ENCODE measurements around the gene MSLN.

MSLN gene

DNA sequence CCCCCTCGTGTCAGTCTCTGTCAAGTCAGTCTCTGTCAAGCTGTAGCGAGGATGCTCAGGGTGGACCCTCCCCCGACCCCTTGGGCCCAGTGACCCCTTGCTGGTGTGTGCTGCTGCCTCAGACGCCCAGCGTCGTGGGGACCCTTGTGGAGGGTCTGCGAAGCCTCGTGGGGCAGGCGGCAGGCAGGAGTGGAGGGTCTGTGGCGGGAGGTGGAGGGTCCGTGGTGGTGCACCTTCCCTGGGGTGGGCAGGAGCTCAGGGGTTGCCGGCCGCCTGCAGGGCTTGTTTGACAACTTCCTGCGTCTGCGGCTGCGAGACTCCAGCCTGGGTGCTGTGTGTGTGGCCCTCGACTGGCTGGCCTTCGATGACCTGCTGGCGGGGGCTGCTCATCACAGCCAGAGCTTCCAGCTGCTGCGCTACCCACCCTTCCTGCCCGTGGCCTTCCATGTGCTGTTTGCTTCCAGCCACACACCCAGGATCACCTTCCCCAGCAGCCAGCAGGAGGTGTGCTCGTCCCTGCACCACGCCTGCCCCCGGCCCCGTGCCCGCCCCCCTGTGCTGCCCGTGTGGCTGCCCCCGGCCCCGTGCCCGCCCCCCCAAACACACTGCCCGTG, 34.4 kb downstream of the MSLN start:
- no peak for DNase-seq

DNA sequence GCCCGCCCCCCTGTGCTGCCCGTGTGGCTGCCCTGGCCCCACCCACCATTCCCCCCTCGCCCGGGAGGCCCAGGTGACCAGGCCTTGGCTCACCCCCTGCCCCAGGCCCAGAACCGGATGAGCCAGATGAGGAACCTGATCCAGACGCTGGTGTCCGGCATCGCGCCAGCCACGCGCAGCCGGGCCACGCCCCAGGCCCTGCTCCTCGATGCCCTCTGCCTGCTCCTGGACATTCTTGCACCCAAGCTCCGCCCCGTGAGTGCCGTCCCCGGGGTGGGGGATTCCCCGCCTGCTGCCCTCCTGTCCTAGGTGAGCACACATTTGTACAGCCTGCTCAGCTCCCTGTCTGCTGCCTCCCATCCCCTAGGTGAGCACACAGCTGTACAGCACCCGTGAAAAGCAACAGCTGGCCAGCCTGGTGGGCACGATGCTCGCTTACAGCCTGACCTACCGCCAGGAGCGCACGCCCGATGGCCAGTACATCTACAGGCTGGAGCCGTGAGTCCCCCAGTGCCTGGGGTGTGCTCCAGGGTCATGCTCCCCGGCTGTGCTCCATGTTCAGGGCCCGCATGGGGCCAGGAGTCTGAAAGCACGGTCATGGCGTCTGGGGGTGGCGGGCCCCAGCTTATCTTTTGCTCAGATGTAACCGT, 35.2 kb downstream of the MSLN start:
- no peak for DNase-seq

DNA sequence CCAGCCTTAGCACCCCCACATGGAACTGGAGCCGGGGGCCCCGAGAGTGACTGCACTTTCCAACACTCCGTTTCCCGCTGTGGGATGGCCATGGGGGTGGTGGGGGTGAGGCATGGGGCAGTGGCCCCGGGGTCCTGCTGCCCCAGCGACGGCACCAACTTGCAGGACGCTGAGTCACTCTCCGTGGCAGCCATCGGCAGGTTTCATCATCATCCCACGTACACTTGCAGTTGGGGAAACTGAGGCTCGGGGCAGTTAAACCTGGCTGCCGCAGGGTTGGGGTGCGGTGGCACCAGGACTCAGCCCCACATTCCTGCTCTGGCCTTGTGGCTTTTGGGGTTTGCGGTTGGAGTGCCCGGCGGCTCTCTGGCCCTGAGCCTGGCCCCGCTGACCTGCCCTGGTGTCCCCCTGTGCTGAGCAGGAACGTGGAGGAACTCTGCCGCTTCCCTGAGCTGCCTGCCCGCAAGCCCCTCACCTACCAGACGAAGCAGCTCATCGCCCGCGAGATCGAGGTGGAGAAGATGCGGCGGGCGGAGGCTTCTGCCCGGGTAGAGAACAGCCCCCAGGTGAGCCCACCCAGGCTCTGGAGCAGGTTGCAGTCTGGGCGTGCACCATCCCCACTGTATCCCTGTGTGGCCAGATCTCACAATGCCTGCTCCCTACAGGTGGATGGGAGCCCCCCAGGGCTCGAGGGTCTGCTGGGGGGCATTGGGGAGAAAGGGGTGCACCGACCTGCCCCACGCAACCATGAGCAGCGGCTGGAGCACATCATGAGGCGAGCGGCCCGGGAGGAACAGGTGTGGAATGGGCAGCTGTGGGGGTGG, 36.0 kb downstream of the MSLN start:
- DNase-seq = no peak

DNA sequence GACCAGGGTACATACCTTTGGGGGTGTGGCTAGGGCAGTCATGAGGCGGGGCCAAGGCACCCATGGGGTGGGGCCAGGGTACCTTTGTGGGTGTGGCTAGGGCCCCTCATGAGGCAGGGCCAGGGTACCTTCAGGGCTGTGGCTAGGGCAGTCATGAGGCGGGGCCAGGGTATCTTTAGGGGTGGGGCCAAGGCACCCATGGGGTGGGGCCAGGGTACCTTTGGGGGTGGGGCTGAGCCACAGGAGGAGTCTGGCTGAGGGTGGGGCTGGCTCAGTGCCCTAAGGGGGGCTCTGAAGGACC, 36.5 kb downstream of the MSLN start:
- DNase-seq = no peak

DNA sequence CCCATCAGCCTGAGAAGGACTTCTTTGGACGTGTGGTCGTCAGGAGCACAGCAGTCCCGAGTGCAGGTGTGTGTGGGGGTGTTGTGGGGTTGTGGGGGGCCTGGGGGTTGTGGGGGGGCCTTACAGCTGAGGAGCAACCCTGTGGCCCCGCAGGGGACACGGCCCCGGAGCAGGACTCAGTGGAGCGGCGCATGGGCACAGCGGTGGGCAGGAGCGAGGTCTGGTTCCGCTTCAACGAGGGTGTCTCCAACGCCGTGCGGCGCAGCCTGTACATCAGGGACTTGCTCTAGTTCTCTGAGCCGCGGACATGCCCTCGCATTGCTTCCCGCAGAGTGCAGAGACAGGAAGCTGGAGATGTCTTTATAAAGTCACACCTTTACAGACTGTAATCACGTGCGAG, 37.2 kb downstream of the MSLN start:
- DNase-seq = no peak

DNA sequence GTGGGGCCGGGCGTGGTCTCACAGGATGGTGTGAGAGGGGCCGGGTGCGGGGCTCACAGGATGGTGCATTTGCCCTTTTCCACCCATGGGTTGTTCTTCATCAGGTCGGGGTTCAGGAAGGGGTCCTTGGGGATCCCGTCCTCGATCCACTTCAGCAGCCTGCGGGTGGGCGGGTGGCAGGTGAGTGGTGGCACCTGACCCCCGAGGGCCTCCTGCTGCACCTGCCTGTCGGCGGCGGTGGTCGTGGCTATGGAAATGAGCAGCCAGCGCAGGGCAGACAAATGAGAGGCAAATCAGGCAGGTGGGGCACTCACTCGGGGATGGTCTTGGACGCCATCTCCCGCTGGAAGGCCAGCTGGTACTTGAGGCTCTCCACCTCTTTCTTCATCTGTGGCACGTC, 38.1 kb downstream of the MSLN start:
- DNase-seq = no peak

DNA sequence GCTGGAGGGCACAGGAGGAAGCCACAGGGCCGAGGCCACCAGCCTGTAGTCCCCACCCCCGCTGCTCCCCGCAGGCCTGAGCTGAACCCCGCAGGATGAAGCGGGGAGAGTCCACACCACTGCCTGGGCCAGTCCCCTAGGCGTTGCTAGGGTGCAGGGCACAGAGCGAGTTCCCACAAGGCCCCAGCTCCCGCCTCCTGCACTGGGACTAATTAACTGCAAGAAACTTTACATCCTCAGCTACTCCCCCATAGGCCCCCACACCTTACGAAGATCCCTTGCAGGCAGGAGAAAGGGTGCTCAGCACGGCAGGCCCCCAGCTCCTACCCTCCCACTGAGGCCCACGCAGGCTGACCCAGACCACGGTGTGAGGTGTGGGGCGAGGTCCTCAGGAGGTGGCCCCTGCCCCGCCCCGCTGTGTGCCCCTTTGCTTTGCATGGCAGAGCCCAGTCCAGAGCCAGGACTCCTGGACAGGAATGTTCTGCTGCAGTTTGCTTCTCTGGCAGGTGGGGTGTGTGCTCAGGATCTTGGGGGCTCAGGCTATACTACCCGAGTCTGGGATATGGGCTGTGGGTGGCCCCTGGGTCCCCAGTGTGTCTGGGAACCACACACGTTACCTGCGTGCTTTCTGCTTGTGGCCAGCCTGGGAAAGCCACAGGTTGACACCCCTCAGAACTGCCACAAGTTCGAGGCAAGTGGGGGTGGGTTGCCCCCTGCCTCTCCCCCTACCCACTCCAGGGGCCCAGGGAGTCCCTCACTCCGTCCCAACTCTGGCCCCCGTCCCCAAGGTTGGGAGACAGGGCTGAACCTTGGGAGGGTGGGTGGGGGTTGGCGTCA, 38.8 kb downstream of the MSLN start:
- DNase-seq = no peak

DNA sequence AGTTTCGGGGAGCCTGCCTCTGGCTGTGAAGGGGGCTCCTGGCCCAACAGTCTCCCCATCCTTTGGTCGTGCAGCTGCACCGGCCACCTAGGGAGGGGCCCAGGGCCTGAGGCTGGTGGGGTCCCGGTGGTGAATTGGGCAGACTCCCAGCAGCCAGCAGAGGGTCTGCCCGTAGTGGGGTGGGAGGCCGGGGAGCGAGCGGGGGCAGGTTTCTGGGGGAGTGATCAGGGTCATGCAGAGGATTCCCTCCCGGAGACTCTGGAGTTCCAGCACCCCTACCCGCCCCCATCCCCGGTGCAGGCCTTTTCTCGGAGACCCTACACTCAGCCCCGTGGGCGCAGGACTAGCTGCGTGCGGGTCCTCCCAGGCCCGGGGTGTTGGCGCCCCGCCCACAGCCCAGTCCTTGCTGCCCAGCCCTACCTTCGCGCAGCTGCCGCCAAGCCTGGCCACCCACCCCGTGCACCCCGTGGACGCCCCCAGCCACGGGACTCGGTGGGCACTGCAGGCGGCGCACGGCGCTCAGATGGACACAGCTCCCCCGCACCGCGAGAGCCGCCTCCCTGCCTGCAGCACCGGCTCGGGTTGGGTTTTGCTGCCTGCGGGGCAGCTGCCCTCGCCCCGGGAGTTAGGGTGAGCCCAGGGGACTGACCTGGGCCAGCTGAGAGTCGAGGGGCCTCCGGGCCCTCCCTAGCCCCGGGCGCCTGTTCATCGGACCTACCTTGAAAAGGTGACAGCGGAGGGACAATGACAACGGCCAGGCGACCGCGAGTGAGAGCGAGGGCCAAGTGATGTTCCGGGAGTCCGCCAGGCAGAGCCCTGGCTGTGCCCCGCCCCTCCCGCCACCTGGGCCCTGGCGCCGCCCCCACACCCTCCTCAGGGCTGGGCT, 39.7 kb downstream of the MSLN start, which contains the start of gene GNG13:
Gene GNG13 (minus strand): TSS at position 787 of the 886 bp plus-strand sequence. CDS start 1,657 bp downstream, outside the sequence.
- no peak for DNase-seq

DNA sequence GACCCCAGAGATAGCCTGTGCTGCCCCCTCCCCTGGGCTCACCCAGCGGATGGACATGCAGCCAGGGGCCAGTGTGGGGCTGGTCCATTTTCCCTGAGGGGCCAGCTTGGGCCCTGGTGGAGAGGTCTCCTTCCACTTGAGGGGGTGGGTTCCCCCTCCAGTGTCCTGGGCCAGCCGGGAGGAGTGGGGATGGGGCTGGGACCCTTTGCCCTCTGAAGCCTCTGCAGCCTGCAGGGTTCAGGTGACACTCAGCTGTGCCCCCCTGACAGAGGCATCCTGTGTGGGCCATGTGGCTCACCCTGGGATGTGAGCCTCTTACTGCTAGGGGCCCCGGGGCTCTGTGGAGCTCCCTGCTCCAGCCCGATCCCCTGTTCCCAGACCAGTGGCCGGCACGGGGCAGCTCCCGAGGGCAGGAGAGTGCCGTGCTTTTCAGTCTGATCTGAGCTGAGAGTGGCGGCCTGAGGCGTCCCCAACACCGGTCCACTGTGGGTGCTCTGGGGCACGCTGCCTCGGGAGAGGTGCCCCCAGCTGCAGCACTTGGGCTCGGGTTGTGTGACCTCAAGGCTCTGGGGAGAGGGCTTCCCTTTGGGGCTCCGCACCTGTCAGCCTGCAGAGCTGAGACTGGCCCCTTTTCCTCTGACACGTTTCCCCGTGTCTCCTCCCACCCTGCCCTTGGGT, 40.4 kb downstream of the MSLN start:
- DNase-seq = no peak

DNA sequence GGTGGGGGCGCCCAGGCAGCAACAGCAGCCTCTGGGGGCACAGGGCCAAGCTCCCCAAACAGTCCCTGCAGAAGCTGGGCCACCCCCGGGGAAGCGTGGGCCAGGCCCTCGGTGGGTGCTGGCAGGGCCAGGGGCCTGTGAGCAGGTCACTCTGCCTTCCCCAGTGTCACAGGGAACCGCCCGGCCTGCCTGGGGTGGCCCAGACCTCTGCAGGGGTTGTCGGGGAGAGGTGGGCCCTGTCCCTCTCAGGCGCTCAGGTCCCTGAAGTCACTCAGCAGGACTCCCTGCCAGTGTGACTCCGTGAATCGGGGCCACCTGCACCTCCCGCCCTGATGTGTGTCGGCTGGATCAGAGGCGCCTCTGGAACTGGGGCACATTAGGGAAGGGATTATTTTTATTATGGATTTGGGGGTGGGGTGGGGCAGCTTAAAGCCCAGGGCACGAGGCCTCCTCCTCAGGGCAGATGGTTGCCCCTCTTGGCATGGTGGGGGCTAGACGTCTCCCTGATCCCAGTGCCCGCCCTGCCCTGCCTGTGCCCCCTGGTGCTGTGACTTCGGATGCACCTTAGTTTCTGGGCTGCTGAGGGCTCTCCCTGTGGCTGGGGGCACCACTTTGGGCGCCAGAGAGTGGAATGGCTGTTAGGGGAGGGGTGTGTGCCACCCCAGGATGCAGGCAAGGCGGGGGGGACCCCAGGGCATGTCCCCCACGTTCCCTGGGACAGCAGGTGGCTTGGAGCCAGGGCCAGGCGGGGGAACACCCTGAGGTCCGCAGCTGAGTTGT, 41.2 kb downstream of the MSLN start:
- no peak for DNase-seq

DNA sequence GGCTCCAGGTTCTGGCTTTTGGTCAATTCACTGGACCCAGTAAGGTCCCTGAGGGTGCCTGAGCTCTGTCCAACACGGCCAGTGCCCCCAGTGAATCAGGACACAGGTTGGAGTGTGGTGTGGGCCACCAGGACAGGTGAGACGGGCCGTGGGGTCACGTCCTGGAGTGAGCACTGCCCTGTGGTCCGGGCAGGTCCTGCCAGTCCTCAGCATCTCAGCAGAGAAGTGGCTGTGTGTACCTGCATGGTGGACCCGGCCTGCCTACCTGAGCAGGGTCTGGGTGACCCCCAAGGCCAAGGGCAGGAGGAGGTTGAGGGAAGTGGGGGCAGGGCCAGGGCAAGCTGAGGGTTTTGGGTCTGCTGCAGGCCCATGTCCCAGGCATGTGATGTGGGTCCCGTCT, 41.9 kb downstream of the MSLN start:
- DNase-seq = no peak

DNA sequence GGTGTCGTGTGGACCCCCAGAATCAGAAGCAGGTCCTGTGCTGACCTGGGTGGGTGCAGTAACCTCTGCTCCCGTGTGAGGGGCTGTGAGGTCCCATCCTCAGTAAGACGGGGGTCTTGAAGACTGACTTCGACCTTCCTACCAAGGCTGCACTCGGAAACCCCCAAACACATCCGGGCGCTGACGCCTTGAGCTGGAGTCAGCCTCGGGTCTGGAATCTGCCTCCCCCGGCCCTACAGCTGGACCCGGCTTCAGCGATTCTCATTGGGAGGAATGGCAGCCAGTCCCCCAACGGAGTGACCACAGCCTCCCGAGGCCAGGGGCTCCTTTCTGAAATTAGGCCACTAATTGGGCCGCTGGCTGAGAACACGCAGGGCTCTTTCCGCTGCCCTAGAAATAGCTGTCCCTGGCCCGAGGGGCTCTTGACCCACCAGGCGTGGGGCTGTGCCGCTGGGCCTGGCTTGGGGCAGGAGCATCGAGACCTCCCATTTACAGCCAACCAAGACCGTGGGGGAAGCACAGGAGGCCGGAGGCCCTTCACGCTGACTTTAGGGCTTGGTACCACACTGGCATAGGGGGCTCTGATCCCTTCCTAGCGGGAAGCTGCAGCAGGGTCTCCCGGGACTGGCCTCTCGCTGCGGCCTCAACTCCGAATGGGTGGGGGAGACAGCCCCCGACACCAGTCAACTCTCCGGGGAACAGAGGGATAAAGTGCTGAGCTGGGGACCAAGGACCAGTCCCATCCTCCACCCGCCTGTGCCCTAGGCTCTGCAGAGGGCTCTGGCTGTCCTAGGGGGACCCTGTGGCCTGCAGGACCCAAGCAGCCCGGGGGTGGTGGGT, 42.6 kb downstream of the MSLN start:
- no peak for DNase-seq

DNA sequence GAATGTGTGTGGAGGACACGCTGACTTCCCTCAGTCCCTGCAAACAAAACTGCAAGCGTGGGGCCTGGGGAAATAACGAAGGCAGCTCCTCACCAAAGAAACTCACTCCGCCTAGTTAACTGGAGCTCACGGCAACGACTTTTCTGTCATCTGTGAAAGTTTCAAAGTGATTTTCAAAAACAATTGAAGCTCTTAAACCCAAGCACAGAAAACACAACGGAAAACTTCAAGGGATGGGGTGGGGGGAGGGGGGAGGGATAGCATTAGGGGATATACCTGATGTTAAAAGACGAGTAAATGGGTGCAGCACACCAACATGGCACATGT, 43.2 kb downstream of the MSLN start:
- DNase-seq = no peak

DNA sequence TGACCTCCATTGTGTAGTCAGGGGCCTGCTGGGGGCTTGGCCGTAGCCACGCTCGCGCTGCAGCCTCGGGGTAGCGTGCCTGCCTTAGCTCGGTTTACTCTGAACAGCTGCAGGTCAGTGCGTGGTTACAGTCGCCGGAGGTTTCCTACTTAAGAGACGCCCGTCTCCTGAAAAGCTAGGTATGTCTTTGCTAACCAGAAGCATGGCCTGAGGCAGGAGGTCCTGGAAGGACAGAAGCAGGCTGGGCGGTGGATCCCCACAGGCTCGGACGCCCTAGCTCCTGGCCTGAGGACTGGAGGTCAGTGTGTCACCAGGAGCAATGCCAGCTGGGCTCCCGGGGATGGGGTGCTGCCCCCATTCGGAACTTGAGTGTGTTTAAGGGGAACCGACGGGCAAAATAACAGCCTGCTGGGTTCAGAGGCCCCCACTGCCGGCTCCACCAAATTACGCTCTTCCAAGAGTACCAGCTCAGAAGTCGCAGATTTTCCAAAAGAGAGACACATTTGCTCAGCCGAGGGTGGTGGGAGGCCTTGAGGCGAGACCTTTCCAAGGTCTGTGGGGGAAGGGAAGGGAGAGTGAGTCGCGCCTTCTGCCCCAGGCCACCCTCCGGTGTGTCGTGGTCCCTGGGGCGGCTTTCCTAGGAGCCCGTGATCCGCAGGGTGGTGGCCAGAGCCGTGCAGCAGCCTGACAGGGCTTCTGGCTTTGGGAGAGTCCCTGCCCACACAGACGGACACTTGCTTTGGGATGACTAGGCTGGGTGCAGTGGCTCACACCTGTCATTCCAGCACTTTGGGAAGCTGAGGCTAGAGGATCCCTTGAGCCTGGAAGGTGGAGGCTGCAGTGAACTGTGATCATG, 43.9 kb downstream of the MSLN start:
- no peak for DNase-seq

DNA sequence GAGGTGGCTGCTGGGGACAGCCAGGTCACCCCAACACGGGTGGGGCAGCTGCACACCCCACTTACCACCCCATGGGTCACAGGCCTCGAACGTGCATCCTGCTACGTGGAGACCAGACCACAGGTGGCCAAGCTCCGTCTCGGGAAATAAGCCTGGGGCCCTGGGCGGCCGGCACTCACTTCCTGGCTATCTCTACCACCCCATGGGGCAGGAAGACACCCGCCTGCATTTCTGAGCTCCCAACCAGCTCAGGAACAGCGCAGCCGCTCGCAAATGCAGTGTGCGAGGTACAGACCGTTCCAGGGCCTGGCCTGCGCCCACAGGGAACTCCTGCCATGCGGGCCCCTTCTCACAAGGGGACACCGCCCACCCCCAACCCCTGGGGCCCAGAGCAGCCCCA, 44.9 kb downstream of the MSLN start:
- DNase-seq = no peak

DNA sequence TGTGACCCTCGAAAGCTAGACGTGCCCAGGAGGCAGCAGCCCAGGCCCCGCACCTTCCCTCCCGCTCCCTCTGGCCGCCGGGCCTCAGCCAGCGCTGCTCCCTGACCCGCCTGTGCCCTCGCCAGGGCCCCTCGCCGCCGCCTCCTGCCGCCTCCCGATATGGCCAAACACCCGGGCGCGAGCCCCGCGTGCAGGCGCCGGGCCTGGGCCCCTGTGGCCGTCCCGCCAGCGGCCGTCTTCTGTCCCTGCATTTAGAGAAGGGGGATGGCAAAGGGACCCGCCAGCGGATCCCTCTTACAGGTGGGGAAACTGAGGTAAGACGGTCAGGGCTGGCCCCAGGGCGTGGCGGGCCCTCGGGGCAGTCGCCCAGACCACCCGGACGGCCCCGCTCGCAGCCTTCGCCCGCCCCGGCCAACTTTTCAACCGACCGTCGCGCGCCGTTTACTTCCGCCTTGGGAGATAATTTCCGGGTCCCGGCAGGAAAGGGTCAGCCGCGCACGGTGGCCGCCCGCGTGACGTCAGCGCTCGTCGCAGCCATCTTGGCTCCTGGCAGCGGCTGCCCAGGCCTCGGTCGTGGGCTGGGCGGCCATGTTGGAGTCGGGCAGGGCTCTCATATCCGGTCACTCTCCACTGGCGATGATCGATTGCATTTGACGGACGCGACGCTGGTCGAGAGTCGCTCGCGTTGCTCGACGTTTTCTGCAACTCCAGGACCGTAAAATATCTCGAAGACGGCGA, 47.0 kb downstream of the MSLN start:
- peak; percentile 90 for DNase-seq

DNA sequence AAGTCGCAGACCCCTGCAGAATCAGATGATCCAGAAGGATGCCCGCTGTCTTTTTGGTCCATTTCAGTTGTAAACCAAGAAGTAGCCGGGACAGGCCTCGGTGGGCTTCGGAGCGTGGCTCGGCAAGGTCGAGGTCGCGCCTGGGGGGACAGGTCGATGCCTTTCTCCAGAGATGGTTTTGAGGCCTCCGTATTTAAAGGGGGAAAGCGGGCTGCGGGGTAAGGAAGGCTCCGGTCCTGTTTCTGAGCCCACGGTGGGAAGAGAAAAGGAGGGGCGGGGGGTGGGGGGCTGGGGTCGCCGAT, 47.5 kb downstream of the MSLN start:
- no peak for DNase-seq

DNA sequence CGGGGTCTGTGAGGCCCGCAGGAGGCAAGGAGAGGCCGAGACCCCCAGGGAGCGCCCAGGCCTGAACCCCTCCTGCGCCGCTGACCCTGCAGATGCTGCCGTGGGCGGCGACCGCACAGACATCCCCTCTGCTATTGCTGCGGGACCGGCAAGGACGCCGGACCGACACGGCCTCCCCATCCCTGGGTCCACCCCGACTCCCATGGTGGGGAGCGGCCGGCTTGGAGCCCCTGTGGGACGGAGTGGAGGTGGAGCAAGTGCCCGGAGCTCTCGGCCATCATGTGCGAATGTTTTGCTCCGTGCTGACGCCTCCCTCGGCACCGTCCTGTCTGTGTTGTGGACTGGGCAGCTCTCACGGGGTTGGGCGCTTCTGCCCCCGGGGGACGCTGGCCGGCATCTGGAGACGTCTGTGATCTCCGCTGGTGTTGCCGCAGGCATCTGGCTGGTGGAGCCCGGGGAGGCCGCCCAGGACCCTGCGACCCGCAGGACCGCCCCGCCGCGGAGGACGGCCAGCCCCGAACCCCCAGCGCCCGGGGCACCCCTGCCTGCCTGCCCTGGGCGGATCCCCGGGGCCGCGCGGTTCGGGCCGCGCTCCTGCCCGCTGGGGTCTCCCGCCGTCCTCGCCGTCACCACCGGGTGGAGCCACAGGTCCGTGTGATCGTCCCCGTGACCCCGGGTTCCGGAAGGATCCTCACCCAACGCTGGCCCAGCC, 52.8 kb downstream of the MSLN start:
- peak; percentile 68 for DNase-seq
